MCF 10A (cell line): ENCODE data around the gene SDR42E2. TPM values are rescaled to one million over a fixed set of nuclear protein-coding genes. Genes with fewer than 3 reads are reported as not detected.

Source experiments
- BruUV-seq: library from RNA; stranded (reverse); fragments of 400-500 nt; replicated peaks from 2 replicates; lab custom pipeline; 2021; lab: Mats Ljungman, UMichigan
- CTCF ChIA-PET: fragments of 300-600 bp; sonication (Branson Sonifier 250); formaldehyde crosslinking; extraction: SDS; loops from one replicate; lab custom pipeline; 2021; ENCODE audit warnings: antibody characterized with exemption, inconsistent platforms; lab: Yijun Ruan, JAX
- POLR2A ChIA-PET: fragments of 300-600, 350-650 bp; sonication (Branson Sonifier 250); formaldehyde crosslinking; extraction: SDS; loops from one replicate; lab custom pipeline; 2020; ENCODE audit warnings: antibody characterized with exemption, inconsistent platforms; lab: Yijun Ruan, JAX
- DNase-seq: peaks from one replicate; pipeline ENCODE4 v3.0.0-alpha.2; 2018; ENCODE audit not compliant: unreplicated experiment
- H3K27ac Mint-ChIP-seq: one replicate; pipeline ENCODE4 v1.8.0; 2022; ENCODE audit warnings: mild to moderate bottlenecking, low read depth, mixed read lengths; ENCODE audit not compliant: unreplicated experiment
- H3K27me3 Mint-ChIP-seq: one replicate; pipeline ENCODE4 v1.8.0; 2022; ENCODE audit warnings: mixed read lengths; ENCODE audit not compliant: insufficient read depth, unreplicated experiment
- H3K36me3 Mint-ChIP-seq: one replicate; pipeline ENCODE4 v1.8.0; 2022; ENCODE audit warnings: mild to moderate bottlenecking, moderate library complexity, mixed read lengths; ENCODE audit not compliant: insufficient read depth, unreplicated experiment
- H3K4me1 Mint-ChIP-seq: one replicate; pipeline ENCODE4 v1.8.0; 2022; ENCODE audit warnings: mixed read lengths; ENCODE audit not compliant: insufficient read depth, unreplicated experiment
- H3K4me3 Mint-ChIP-seq: one replicate; pipeline ENCODE4 v1.8.0; 2022; ENCODE audit warnings: mild to moderate bottlenecking, moderate library complexity, mixed read lengths; ENCODE audit not compliant: unreplicated experiment
- H3K9me3 Mint-ChIP-seq: one replicate; pipeline ENCODE4 v1.8.0; 2022; ENCODE audit warnings: mixed read lengths; ENCODE audit not compliant: unreplicated experiment
- CTCF ChIP-seq: fragments of 200-600 bp; IDR thresholded peaks from one replicate; pipeline ENCODE4 v1.8.0; 2022; ENCODE audit warnings: antibody characterized with exemption, mild to moderate bottlenecking; ENCODE audit not compliant: unreplicated experiment
- intact Hi-C: fragments of 100-400 bp; cut with micrococcal nuclease; formaldehyde crosslinking; loops from 2 replicates; pipeline ENCODE4 v1.14.1; 2022
- total RNA-seq: library from RNA; stranded (reverse); gene quantifications from 2 replicates; pipeline ENCODE4 v1.2.3, GENCODE V29; 2022

SDR42E2 gene
- total RNA-seq, 1 experiment from 2014 or later: not detected

GRCh38 chr16:22210285-22210684, 48.0 kb downstream of the SDR42E2 start:
- intact Hi-C loops: no loop called here
- H3K27me3 Mint-ChIP-seq: no peaks in the 10 kb centered on the region
- H3K4me1 Mint-ChIP-seq: peaks cover 24% of the 10 kb centered on the region
- H3K4me3 Mint-ChIP-seq: no peak overlapping the region
- no peak for DNase-seq
- TF ChIP-seq CTCF: no peak
- POLR2A ChIA-PET: interaction anchor here (0.6 to 10.0 kb wide), 4 partner anchors 9 to 257 kb away, joined by 3 to 104 read pairs (median 6); partner anchors contain the start of genes POLR3E and UQCRC2
- peaks cover 36% of the 10 kb centered on the region for H3K36me3 Mint-ChIP-seq
- no peak overlapping the region for H3K27ac Mint-ChIP-seq
- no TSS peak for BruUV-seq
- no peaks in the 10 kb centered on the region for H3K9me3 Mint-ChIP-seq
- CTCF ChIA-PET: interaction anchor here (0.6 to 1.4 kb wide), 4 partner anchors 10 to 932 kb away, joined by 3 to 5 read pairs (median 4); no protein-coding TSS in a partner anchor

- Mint-ChIP-seq H3K27me3 (no peaks in the 10 kb centered on the region), H3K36me3 (peaks cover 36% of the 10 kb centered on the region), H3K4me3 (no peak overlapping the region), H3K9me3 (no peaks in the 10 kb centered on the region), H3K4me1 (peaks cover 25% of the 10 kb centered on the region), H3K27ac (no peak overlapping the region)
- POLR2A ChIA-PET: interaction anchor here (0.9 to 10.0 kb wide), 4 partner anchors 11 to 258 kb away, joined by 3 to 104 read pairs (median 4); partner anchors contain the start of genes POLR3E and UQCRC2
- BruUV-seq: no TSS peak
- DNase-seq: no peak
- CTCF ChIA-PET: interaction anchor here (0.6 to 1.4 kb wide), 3 partner anchors 19 to 932 kb away, joined by 3 to 5 read pairs (median 5); no protein-coding TSS in a partner anchor
- TF ChIP-seq CTCF: no peak
- intact Hi-C loops: no loop called here
Observed at GRCh38 chr16:22210854-22211253, 48.5 kb downstream of the SDR42E2 start.

GRCh38 chr16:22213236-22213635, 50.9 kb downstream of the SDR42E2 start:
- POLR2A ChIA-PET: interaction anchor here (0.8 kb wide), 1 partner anchor 30 kb away, joined by 3 read pairs; no protein-coding TSS in a partner anchor
- no peak overlapping the region for H3K27ac Mint-ChIP-seq
- TF ChIP-seq CTCF: no peak
- intact Hi-C loops: no loop called here
- DNase-seq: no peak
- H3K27me3 Mint-ChIP-seq: no peaks in the 10 kb centered on the region
- H3K4me1 Mint-ChIP-seq: peaks cover 22% of the 10 kb centered on the region
- H3K9me3 Mint-ChIP-seq: no peaks in the 10 kb centered on the region
- BruUV-seq: no TSS peak
- CTCF ChIA-PET: interaction anchor here (0.6 to 1.6 kb wide), 2 partner anchors 14 to 18 kb away, joined by 3 to 5 read pairs; no protein-coding TSS in a partner anchor
- H3K36me3 Mint-ChIP-seq: peaks cover 36% of the 10 kb centered on the region
- no peak overlapping the region for H3K4me3 Mint-ChIP-seq

GRCh38 chr16:22213801-22214200, 51.5 kb downstream of the SDR42E2 start:
- no peak for DNase-seq
- ChIA-PET CTCF (interaction anchor here (0.6 to 1.6 kb wide), 2 partner anchors 15 to 19 kb away, joined by 3 to 5 read pairs; no protein-coding TSS in a partner anchor), POLR2A (interaction anchor here (0.8 kb wide), 1 partner anchor 29 kb away, joined by 3 read pairs; no protein-coding TSS in a partner anchor)
- no TSS peak for BruUV-seq
- Mint-ChIP-seq H3K27ac (no peak overlapping the region), H3K9me3 (no peaks in the 10 kb centered on the region), H3K27me3 (no peaks in the 10 kb centered on the region), H3K4me3 (no peak overlapping the region), H3K4me1 (peaks cover 22% of the 10 kb centered on the region), H3K36me3 (peaks cover 36% of the 10 kb centered on the region)
- intact Hi-C loops: no loop called here
- TF ChIP-seq CTCF: no peak
